Measurements from ENCODE around the gene SMIM33. TPM values are rescaled to one million over a fixed set of nuclear protein-coding genes. Genes with fewer than 3 reads are reported as not detected.

SMIM33 gene
- total RNA-seq = 1 to 10 TPM; 2.1 to 2.3 TPM

DNA sequence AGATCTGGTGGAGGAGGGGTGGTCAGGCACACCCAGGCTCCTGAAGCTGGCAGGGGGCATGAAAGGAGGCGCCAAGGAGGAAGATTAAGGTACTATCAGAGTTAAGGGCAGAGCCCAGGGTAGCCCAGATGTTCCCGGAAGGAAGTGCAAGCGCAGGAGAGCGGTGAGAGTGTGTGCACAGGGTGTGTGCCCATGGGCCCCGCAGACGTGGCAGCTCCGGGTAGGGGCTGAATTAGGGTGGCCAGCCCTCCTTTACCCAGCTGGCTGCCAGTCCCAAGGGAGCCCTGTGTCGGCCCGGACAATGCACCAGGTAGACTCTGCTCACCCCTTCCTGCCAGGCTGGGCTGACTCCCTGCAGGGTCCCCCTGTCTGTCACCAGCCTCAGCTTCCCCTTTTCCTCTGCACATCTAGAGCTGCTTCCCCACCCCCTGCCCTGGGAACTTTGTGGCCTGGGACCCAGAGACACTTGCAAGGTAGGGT lies at the start of gene SMIM33:
Gene SMIM33 (plus strand): TSS at position 184 of the 480 bp plus-strand sequence. CDS start 118 bp downstream, at position 302.

GRCh38 chr5:139439013-139439903 lies 31.5 kb upstream of the SMIM33 start, which contains the start of gene DNAJC18:
TSS of gene DNAJC18 (minus strand) at chr5:139439525. CDS start at chr5:139439445, 80 bp downstream.

GRCh38 chr5:139462586-139463276 lies 8.1 kb upstream of the SMIM33 start, which contains the start of gene ECSCR:
TSS of gene ECSCR (minus strand) at chr5:139462743. CDS start at chr5:139462670, 73 bp downstream.

GRCh38 chr5:139482050-139482889 lies 11.5 kb downstream of the SMIM33 start, which contains the start of gene STING1:
TSS of gene STING1 (minus strand) at chr5:139482758. CDS start at chr5:139481704, 1,054 bp downstream.

Other genes with a start within 250 kb of the SMIM33 start
- 100 to 1,000 TPM; 148 to 164 TPM for gene MATR3, start 177.3 kb upstream of the SMIM33 start, total RNA-seq
- 100 to 1,000 TPM; 106 to 116 TPM for gene PAIP2, start 129.2 kb upstream of the SMIM33 start, total RNA-seq
- under 1 TPM; 0.26 to 0.48 TPM for gene SLC23A1, start 87.7 kb upstream of the SMIM33 start, total RNA-seq
- 1 to 10 TPM; 7.8 to 8.0 TPM for gene MZB1, start 81.1 kb upstream of the SMIM33 start, total RNA-seq
- 1 to 10 TPM; 2.6 to 2.8 TPM for gene PROB1, start 75.9 kb upstream of the SMIM33 start, total RNA-seq
- gene SPATA24, start 66.9 kb upstream of the SMIM33 start, total RNA-seq = 10 to 100 TPM in 1 of 2 experiments, 1 to 10 TPM in 1; 6.7 to 10.3 TPM
- gene DNAJC18, start 31.5 kb upstream of the SMIM33 start, total RNA-seq = 10 to 100 TPM in 1 of 2 experiments, 1 to 10 TPM in 1; 7.3 to 11.0 TPM
- under 1 TPM; 0.58 to 0.60 TPM for gene ECSCR, start 8.3 kb upstream of the SMIM33 start, total RNA-seq
- gene STING1, start 11.8 kb downstream of the SMIM33 start, total RNA-seq = 100 to 1,000 TPM; 216 to 218 TPM
- 100 to 1,000 TPM; 220 to 226 TPM for gene UBE2D2, start 90.3 kb downstream of the SMIM33 start, total RNA-seq
- 1 to 10 TPM in 1 of 2 experiments, under 1 TPM in 1; 0.93 to 1.9 TPM for gene CXXC5, start 177.3 kb downstream of the SMIM33 start, total RNA-seq

Measured in activated naive CD4-positive, alpha-beta T cell treated with anti-CD3 and anti-CD28 coated beads, Interleukin-2, amount 10 ng/mL, durations not matched to agents 5 hours and 36 hours (primary cell).